Epithelial cell of esophagus (primary cell): Measurements from ENCODE around the gene EPHA1.

ENCODE experiments used
- DNase-seq: peaks from one replicate; pipeline ENCODE4 v3.0.0; 2010; ENCODE audit warnings: low read depth
- H3K4me3 ChIP-seq: 2 replicates; pipeline ENCODE4 v1.5.1; 2011; ENCODE audit warnings: mild to moderate bottlenecking, low read length, control low read depth
- CTCF ChIP-seq: IDR thresholded peaks from 2 replicates; pipeline ENCODE4 v1.5.1; 2011; ENCODE audit warnings: low read depth, mild to moderate bottlenecking, low read length, control low read depth, inconsistent platforms; ENCODE audit not compliant: insufficient read depth; ENCODE audit errors: missing control alignments

EPHA1 gene

GRCh38 chr7:143401265-143401664, 7.4 kb downstream of the EPHA1 start:
- H3K4me3 ChIP-seq = no peak overlapping the region
- TF ChIP-seq CTCF = no peak
- no peak for DNase-seq

- no peak overlapping the region for H3K4me3 ChIP-seq
- TF ChIP-seq CTCF = no peak
- DNase-seq = no peak
These were observed 9.0 kb downstream of the EPHA1 start for GRCh38 chr7:143399642-143400041.

GRCh38 chr7:143399151-143399550, 9.5 kb downstream of the EPHA1 start:
- DNase-seq = no peak
- no peak for TF ChIP-seq CTCF
- no peak overlapping the region for H3K4me3 ChIP-seq

- no peak overlapping the region for H3K4me3 ChIP-seq
- no peak for TF ChIP-seq CTCF
- no peak for DNase-seq
These were observed 10.0 kb downstream of the EPHA1 start for GRCh38 chr7:143398616-143399015.

- H3K4me3 ChIP-seq = no peak overlapping the region
- TF ChIP-seq CTCF = no peak
- DNase-seq = no peak
These were observed 10.7 kb downstream of the EPHA1 start for GRCh38 chr7:143397710-143398530.

GRCh38 chr7:143396625-143397556, 11.8 kb downstream of the EPHA1 start:
- H3K4me3 ChIP-seq = no peak overlapping the region
- no peak for DNase-seq
- no peak for TF ChIP-seq CTCF
